Stimulated activated CD4-positive, alpha-beta T cell treated with anti-CD3 and anti-CD28 coated beads, Interleukin-4, amount 100 ng/mL, for 48 hours (primary cell): ENCODE data around the gene TMEM19.

Experiments
- DNase-seq, 2 donors: peaks; one replicate each; pipeline ENCODE4 v3.0.0-alpha.2; 2020; ENCODE audit warnings: low read depth in 2 of 2

Gene TMEM19

GRCh38 chr12:71685914-71686657, at the start of gene TMEM19:
Gene TMEM19, plus strand, starts transcription at chr12:71686082. Its CDS starts 599 bp downstream, at chr12:71686681.
- peak; percentile 66 to 76 for DNase-seq

GRCh38 chr12:71636704-71637115, 49.2 kb upstream of the TMEM19 start:
- DNase-seq: no peak

GRCh38 chr12:71638499-71638898, 47.4 kb upstream of the TMEM19 start:
- no peak for DNase-seq

GRCh38 chr12:71639341-71639760, 46.5 kb upstream of the TMEM19 start:
- DNase-seq: no peak

DNA sequence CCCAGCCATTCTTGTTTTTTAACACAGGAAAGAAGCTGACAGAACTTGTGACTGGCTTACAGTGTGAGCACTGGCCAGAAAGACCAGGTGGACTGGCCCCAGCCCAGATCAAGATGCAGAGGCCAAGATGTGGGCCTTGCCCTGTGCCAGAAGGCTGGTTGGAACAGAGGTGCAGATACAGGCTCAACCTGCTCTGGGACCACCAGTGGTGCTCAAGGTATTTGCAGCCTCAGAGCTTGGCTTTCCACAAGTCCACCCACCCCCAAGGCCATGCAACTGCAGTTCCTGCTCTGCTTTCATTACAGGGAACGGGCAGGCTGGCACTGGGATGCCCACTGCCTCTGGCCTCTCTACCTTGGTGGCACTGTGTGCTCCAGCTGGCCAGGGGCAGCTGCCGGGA, 45.6 kb upstream of the TMEM19 start:
- DNase-seq: no peak

GRCh38 chr12:71641390-71641789, 44.5 kb upstream of the TMEM19 start:
- no peak for DNase-seq

GRCh38 chr12:71642264-71642663, 43.6 kb upstream of the TMEM19 start:
- DNase-seq: no peak

DNA sequence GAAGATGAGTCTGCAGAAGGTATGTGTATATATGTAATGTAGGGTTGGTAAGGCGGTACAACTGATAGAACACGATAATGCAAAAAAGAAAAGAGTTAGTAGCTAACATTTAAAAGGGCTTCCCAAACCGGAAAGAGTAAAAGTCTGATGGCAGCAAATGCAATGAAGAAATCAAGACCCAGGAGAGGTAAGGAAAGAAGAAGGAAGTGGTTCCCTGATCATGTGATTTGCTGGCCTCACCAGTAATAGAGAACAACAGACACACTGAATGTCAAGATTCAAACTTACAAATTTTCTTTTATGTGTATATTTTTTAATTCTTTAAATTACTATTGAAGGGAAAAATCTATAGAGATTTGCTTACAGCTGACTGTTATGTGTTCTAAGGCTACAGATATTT, 40.6 kb upstream of the TMEM19 start:
- DNase-seq: no peak

DNA sequence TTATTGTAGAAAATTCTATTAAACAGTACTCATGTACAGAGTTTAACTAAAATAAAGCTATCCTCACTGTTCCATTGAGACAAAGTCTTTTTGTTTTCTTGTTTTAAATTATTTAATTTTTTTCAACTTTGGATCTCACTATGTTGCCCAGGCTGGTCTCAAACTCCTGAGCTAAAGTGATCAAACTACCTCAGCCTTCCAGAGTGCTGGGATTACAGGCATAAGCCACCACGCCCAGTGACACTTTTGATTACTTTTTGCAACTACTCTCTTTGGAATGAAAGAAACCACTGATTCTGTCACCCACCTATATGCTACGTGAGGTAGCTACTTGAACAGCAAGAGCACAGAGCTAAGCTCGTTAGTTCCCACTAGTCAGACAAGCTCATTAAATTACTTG, 39.4 kb upstream of the TMEM19 start:
- DNase-seq: no peak

- no peak for DNase-seq
These were observed 37.3 kb upstream of the TMEM19 start for GRCh38 chr12:71648537-71648936.

GRCh38 chr12:71649401-71649800, 36.5 kb upstream of the TMEM19 start:
- DNase-seq: no peak

- DNase-seq: no peak
These were observed 33.2 kb upstream of the TMEM19 start for GRCh38 chr12:71652656-71653055.

- DNase-seq: no peak
These were observed 32.7 kb upstream of the TMEM19 start for GRCh38 chr12:71653137-71653536.

- DNase-seq: no peak
These were observed 31.7 kb upstream of the TMEM19 start for GRCh38 chr12:71654200-71654599.

GRCh38 chr12:71655495-71655894, 30.4 kb upstream of the TMEM19 start:
- DNase-seq: no peak

- no peak for DNase-seq
These were observed 30.0 kb upstream of the TMEM19 start for GRCh38 chr12:71655907-71656306.

DNA sequence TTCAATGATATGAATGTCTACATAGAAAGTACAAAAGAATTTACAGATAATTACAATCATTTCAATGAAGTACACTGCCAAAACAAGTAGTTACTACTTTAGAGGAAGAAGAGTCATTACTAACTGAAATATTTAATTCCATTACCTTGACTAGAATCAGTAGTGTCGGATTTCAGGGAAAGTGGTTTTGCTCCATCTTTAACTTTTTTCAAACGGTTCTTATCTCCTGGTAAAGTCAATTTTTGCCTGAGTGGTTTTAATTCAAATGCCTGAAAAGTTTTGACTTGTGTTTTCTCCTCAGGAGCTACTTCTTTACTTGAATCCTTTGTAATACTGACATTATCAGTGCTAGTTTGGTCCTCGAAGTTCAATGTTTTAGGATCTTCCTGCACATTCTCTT, 29.1 kb upstream of the TMEM19 start:
- DNase-seq: no peak

GRCh38 chr12:71661977-71662530, 23.8 kb upstream of the TMEM19 start:
- DNase-seq: no peak

- DNase-seq: peak; percentile 61 to 65
These were observed 22.9 kb upstream of the TMEM19 start for GRCh38 chr12:71662849-71663560.

GRCh38 chr12:71663561-71664410, 22.1 kb upstream of the TMEM19 start, which contains the start of the genes THAP2 and ZFC3H1:
Gene THAP2, plus strand, starts transcription at chr12:71664301. Its CDS starts 209 bp downstream, at chr12:71664510.
Gene ZFC3H1, minus strand, starts transcription at chr12:71663848. Its CDS starts 238 bp downstream, at chr12:71663610.
- DNase-seq: peak; percentile 68 to 85

DNA sequence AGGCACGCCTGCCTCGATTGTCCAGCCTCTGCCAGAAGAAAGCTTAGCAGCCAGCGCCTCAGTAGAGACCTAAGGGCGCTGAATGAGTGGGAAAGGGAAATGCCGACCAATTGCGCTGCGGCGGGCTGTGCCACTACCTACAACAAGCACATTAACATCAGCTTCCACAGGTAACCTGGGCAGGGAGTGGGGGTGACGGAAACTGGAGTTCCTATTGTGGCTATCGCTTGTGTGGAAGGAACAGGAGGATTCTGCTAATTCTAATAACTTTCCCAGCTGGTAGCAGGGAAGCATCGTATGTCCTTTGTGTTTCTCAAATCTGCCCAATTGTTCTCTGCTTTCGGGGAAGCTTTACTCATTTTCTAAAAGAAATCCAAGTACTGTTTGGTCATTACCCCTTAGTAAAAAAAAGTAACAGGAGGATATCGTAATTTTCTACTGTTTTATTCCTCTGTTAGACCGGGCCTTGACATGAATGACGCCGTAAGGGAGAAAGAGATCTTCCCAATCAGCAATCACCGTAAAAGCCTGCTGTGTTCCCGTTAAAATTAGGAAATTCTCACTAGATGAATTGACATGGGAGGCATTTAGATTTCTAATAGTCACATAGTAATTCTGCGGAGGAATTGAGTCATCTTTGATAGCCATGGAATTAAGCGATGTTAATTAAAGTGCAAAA, 21.3 kb upstream of the TMEM19 start:
- DNase-seq: no peak
